ENCODE data around the gene ITGBL1. TPM values are rescaled to one million over a fixed set of nuclear protein-coding genes. Genes with fewer than 3 reads are reported as not detected.

Gene ITGBL1
- total RNA-seq, 1 donor = 398 TPM

- H3K4me2 ChIP-seq (ENCODE audit: insufficient read depth, low read length) = no peak overlapping the region
- no peaks in the 10 kb centered on the region for H3K27me3 ChIP-seq (ENCODE audit: insufficient read depth, low read length)
- H3K9me3 ChIP-seq (ENCODE audit: low read depth, low read length) = no peaks in the 10 kb centered on the region
- H3K4me3 ChIP-seq (ENCODE audit: insufficient read depth, low read length) = no peak overlapping the region
- H4K20me1 ChIP-seq (ENCODE audit: insufficient read depth, low read length) = peaks cover 14% of the 10 kb centered on the region
- H3K27ac ChIP-seq (ENCODE audit: low read depth, low read length) = no peak overlapping the region
- H3K36me3 ChIP-seq (ENCODE audit: insufficient read depth, low read length) = no peaks in the 10 kb centered on the region
- H3K4me1 ChIP-seq (ENCODE audit: insufficient read depth, low read length) = peaks cover 21% of the 10 kb centered on the region
- TF ChIP-seq CTCF (IDR thresholded peaks at IDR 0.05; ENCODE audit: extremely low read depth, low read depth, low read length) = no peak
- DNase-seq (ENCODE audit: insufficient read length, low spot score, missing footprints) = no peak
- no peak overlapping the region for H2AFZ ChIP-seq (ENCODE audit: low read length)
- peaks cover 97% of the 10 kb centered on the region for H3K79me2 ChIP-seq (ENCODE audit: insufficient read depth, low read length)
Measured at GRCh38 chr13:101493541-101493940, 41.1 kb downstream of the ITGBL1 start.

- Histone ChIP-seq H3K9me3 (ENCODE audit: low read depth, low read length) (no peaks in the 10 kb centered on the region), H3K4me2 (ENCODE audit: insufficient read depth, low read length) (peak overlapping the region; percentile 74), H3K36me3 (ENCODE audit: insufficient read depth, low read length) (peaks cover 4% of the 10 kb centered on the region), H4K20me1 (ENCODE audit: insufficient read depth, low read length) (peaks cover 28% of the 10 kb centered on the region), H3K4me3 (ENCODE audit: insufficient read depth, low read length) (peak overlapping the region; percentile 59), H2AFZ (ENCODE audit: low read length) (no peak overlapping the region), H3K27me3 (ENCODE audit: insufficient read depth, low read length) (no peaks in the 10 kb centered on the region), H3K79me2 (ENCODE audit: insufficient read depth, low read length) (peaks cover 94% of the 10 kb centered on the region), H3K4me1 (ENCODE audit: insufficient read depth, low read length) (peaks cover 15% of the 10 kb centered on the region), H3K27ac (ENCODE audit: low read depth, low read length) (peak overlapping the region; percentile 72)
- DNase-seq (ENCODE audit: insufficient read length, low spot score, missing footprints) = peak; percentile 38
- no peak for TF ChIP-seq CTCF (IDR thresholded peaks at IDR 0.05; ENCODE audit: extremely low read depth, low read depth, low read length)
Measured at GRCh38 chr13:101499406-101499805, 46.9 kb downstream of the ITGBL1 start.

- Histone ChIP-seq H3K79me2 (ENCODE audit: insufficient read depth, low read length) (peaks cover 92% of the 10 kb centered on the region), H3K27ac (ENCODE audit: low read depth, low read length) (no peak overlapping the region)
Measured at GRCh38 chr13:101502618-101503017, 50.1 kb downstream of the ITGBL1 start.

GRCh38 chr13:101511161-101511560 is 58.7 kb downstream of the ITGBL1 start:
- Histone ChIP-seq H3K79me2 (ENCODE audit: insufficient read depth, low read length) (peaks cover 90% of the 10 kb centered on the region), H3K4me3 (ENCODE audit: insufficient read depth, low read length) (no peak overlapping the region), H3K27me3 (ENCODE audit: insufficient read depth, low read length) (no peaks in the 10 kb centered on the region), H3K4me1 (ENCODE audit: insufficient read depth, low read length) (peaks cover 21% of the 10 kb centered on the region), H3K36me3 (ENCODE audit: insufficient read depth, low read length) (peaks cover 11% of the 10 kb centered on the region), H4K20me1 (ENCODE audit: insufficient read depth, low read length) (peaks cover 19% of the 10 kb centered on the region), H2AFZ (ENCODE audit: low read length) (no peak overlapping the region), H3K27ac (ENCODE audit: low read depth, low read length) (peak overlapping the region; percentile 24), H3K4me2 (ENCODE audit: insufficient read depth, low read length) (no peak overlapping the region), H3K9me3 (ENCODE audit: low read depth, low read length) (no peaks in the 10 kb centered on the region)
- DNase-seq (ENCODE audit: insufficient read length, low spot score, missing footprints) = no peak
- TF ChIP-seq CTCF (IDR thresholded peaks at IDR 0.05; ENCODE audit: extremely low read depth, low read depth, low read length) = no peak

More at GRCh38 chr13:101502618-101503017, 50.1 kb downstream of the ITGBL1 start:
- no peak for TF ChIP-seq CTCF (IDR thresholded peaks at IDR 0.05; ENCODE audit: extremely low read depth, low read depth, low read length)
- DNase-seq (ENCODE audit: insufficient read length, low spot score, missing footprints) = no peak
- Histone ChIP-seq H3K4me1 (ENCODE audit: insufficient read depth, low read length) (peaks cover 15% of the 10 kb centered on the region), H3K4me3 (ENCODE audit: insufficient read depth, low read length) (no peak overlapping the region), H3K9me3 (ENCODE audit: low read depth, low read length) (no peaks in the 10 kb centered on the region), H2AFZ (ENCODE audit: low read length) (no peak overlapping the region), H4K20me1 (ENCODE audit: insufficient read depth, low read length) (peaks cover 39% of the 10 kb centered on the region), H3K36me3 (ENCODE audit: insufficient read depth, low read length) (peaks cover 11% of the 10 kb centered on the region), H3K27me3 (ENCODE audit: insufficient read depth, low read length) (no peaks in the 10 kb centered on the region), H3K4me2 (ENCODE audit: insufficient read depth, low read length) (no peak overlapping the region)

All from osteoblast (primary cell).